NCI-H510A treated with DMSO at 0.1 percent for 48 hours (cell line): ENCODE measurements around the gene NLRC5.

Experiments used
- DNase-seq: peaks from one replicate; lab custom pipeline; 2025; lab: John Stamatoyannopoulos, UW

Gene NLRC5

GRCh38 chr16:56988948-56989945 lies at the start of gene NLRC5:
NLRC5 (plus strand) TSS chr16:56989557; CDS start chr16:57020713, 31,156 bp downstream.
- DNase-seq, result peak; percentile 29

GRCh38 chr16:56939801-56940200 lies 49.6 kb upstream of the NLRC5 start:
- peak; percentile 49 for DNase-seq

GRCh38 chr16:56941092-56941491 lies 48.3 kb upstream of the NLRC5 start:
- DNase-seq, result no peak

GRCh38 chr16:56941856-56942331 lies 47.5 kb upstream of the NLRC5 start:
- no peak for DNase-seq

- no peak for DNase-seq
Observed at GRCh38 chr16:56943761-56944375, 45.5 kb upstream of the NLRC5 start.

GRCh38 chr16:56944954-56945839 lies 44.2 kb upstream of the NLRC5 start:
- DNase-seq, result no peak

GRCh38 chr16:56945847-56946527 lies 43.4 kb upstream of the NLRC5 start:
- DNase-seq, result no peak

- no peak for DNase-seq
Observed at GRCh38 chr16:56946767-56947603, 42.4 kb upstream of the NLRC5 start.

GRCh38 chr16:56947604-56947995 lies 41.8 kb upstream of the NLRC5 start:
- no peak for DNase-seq

- no peak for DNase-seq
Observed at GRCh38 chr16:56948234-56948633, 41.1 kb upstream of the NLRC5 start.

GRCh38 chr16:56950051-56950450 lies 39.3 kb upstream of the NLRC5 start:
- no peak for DNase-seq

- no peak for DNase-seq
Observed at GRCh38 chr16:56950455-56950854, 38.9 kb upstream of the NLRC5 start.

GRCh38 chr16:56950881-56951771 lies 38.2 kb upstream of the NLRC5 start:
- peak; percentile 6 for DNase-seq

- DNase-seq, result no peak
Observed at GRCh38 chr16:56953006-56953405, 36.4 kb upstream of the NLRC5 start.

- DNase-seq, result no peak
Observed at GRCh38 chr16:56956076-56956475, 33.3 kb upstream of the NLRC5 start.

- DNase-seq, result no peak
Observed at GRCh38 chr16:56956756-56957155, 32.6 kb upstream of the NLRC5 start.

GRCh38 chr16:56960681-56961281 lies 28.6 kb upstream of the NLRC5 start:
- DNase-seq, result no peak

- no peak for DNase-seq
Observed at GRCh38 chr16:56961386-56961785, 28.0 kb upstream of the NLRC5 start.

GRCh38 chr16:56961851-56962281 lies 27.5 kb upstream of the NLRC5 start, which contains the start of gene CETP:
CETP (plus strand) TSS chr16:56961950; CDS start chr16:56961980, 30 bp downstream.
- DNase-seq, result no peak
